Cardiac muscle cell (in vitro differentiated cells and primary cell): ENCODE data around the gene TTC22. TPM values are rescaled to one million over a fixed set of nuclear protein-coding genes. Genes with fewer than 3 reads are reported as not detected.

Experiments
- DNase-seq, 2 donors: peaks; one replicate each; pipeline versions ENCODE4 v3.0.0 to v3.0.0-alpha.2; 2010 to 2017; ENCODE audit warnings: low read depth in 1 of 2, low spot score in 1 of 2
- H3K27ac ChIP-seq: fragments of 200-600 bp; sonication (generic); 2 replicates; pipeline ENCODE4 v1.5.1; 2016
- H3K27me3 ChIP-seq: fragments of 200-600 bp; sonication (generic); 2 replicates; pipeline ENCODE4 v1.6.0; 2016; ENCODE audit warnings: control low read depth
- H3K36me3 ChIP-seq: fragments of 200-600 bp; sonication (generic); 2 replicates; pipeline ENCODE4 v1.5.1; 2016; ENCODE audit warnings: control low read depth
- H3K4me1 ChIP-seq: fragments of 200-600 bp; sonication (generic); 2 replicates; pipeline ENCODE4 v1.8.1; 2017; ENCODE audit warnings: low read depth, mild to moderate bottlenecking, mixed run types
- H3K4me3 ChIP-seq: fragments of 200-600 bp; sonication (generic); 2 replicates; pipeline ENCODE4 v1.5.1; 2016; ENCODE audit warnings: mild to moderate bottlenecking
- H3K9me3 ChIP-seq: fragments of 200-600 bp; sonication (generic); 2 replicates; pipeline ENCODE4 v1.5.1; 2017; ENCODE audit warnings: low read depth, mild to moderate bottlenecking, control low read depth
- CTCF ChIP-seq: IDR thresholded peaks from 2 replicates; pipeline ENCODE4 v1.5.1; 2012; ENCODE audit warnings: low read depth, mild to moderate bottlenecking, low read length
- polyA plus RNA-seq: library from polyadenylated mRNA; unstranded; fragments of >200 nt; fragmentation: Nextera tagmentation; extraction: Ambion mirVana; gene quantifications from 2 replicates; pipeline ENCODE4 v1.2.1, GENCODE V29; 2016
- total RNA-seq: library from RNA; depleted of rRNA; stranded (reverse); fragments of >200 nt; gene quantifications from 2 replicates; pipeline ENCODE4 v1.2.3, GENCODE V29; 2016

Gene TTC22
- total and polyA plus RNA-seq, 2 experiments from 2014 or later: not detected

- no peak overlapping the region for H3K27ac ChIP-seq
- no peak for DNase-seq
- no peak overlapping the region for H3K4me3 ChIP-seq
- H3K4me1 ChIP-seq: no peaks in the 10 kb centered on the region
- no peaks in the 10 kb centered on the region for H3K36me3 ChIP-seq
- peaks cover 10% of the 10 kb centered on the region for H3K27me3 ChIP-seq
- H3K9me3 ChIP-seq: no peaks in the 10 kb centered on the region
- TF ChIP-seq CTCF: no peak
Measured at GRCh38 chr1:54805981-54806381, 4.9 kb upstream of the TTC22 start.

- no peaks in the 10 kb centered on the region for H3K9me3 ChIP-seq
- H3K36me3 ChIP-seq: no peaks in the 10 kb centered on the region
- H3K27ac ChIP-seq: no peak overlapping the region
- DNase-seq: no peak
- H3K4me3 ChIP-seq: no peak overlapping the region
- no peak for TF ChIP-seq CTCF
- peaks cover 16% of the 10 kb centered on the region for H3K27me3 ChIP-seq
- H3K4me1 ChIP-seq: no peaks in the 10 kb centered on the region
Measured at GRCh38 chr1:54805466-54805865, 4.3 kb upstream of the TTC22 start.

GRCh38 chr1:54804471-54805132 is 3.5 kb upstream of the TTC22 start:
- H3K9me3 ChIP-seq: no peaks in the 10 kb centered on the region
- TF ChIP-seq CTCF: no peak
- no peaks in the 10 kb centered on the region for H3K36me3 ChIP-seq
- DNase-seq: no peak
- H3K4me3 ChIP-seq: no peak overlapping the region
- no peak overlapping the region for H3K27ac ChIP-seq
- H3K4me1 ChIP-seq: no peaks in the 10 kb centered on the region
- H3K27me3 ChIP-seq: peaks cover 17% of the 10 kb centered on the region

GRCh38 chr1:54803761-54804470 is 2.8 kb upstream of the TTC22 start:
- Histone ChIP-seq H3K4me1 (no peaks in the 10 kb centered on the region), H3K9me3 (no peaks in the 10 kb centered on the region), H3K27ac (no peak overlapping the region), H3K27me3 (peaks cover 17% of the 10 kb centered on the region), H3K36me3 (no peaks in the 10 kb centered on the region), H3K4me3 (no peak overlapping the region)
- DNase-seq: peak; percentile 48 to 56
- no peak for TF ChIP-seq CTCF

GRCh38 chr1:54800041-54800898 is 853 bp downstream of the TTC22 start:
- no peak for TF ChIP-seq CTCF
- no peak overlapping the region for H3K4me3 ChIP-seq
- no peaks in the 10 kb centered on the region for H3K9me3 ChIP-seq
- DNase-seq: no peak
- peaks cover 17% of the 10 kb centered on the region for H3K27me3 ChIP-seq
- H3K4me1 ChIP-seq: no peaks in the 10 kb centered on the region
- no peaks in the 10 kb centered on the region for H3K36me3 ChIP-seq
- H3K27ac ChIP-seq: no peak overlapping the region
